GM12878 (cell line): Measurements from ENCODE around the gene KPTN. TPM values are rescaled to one million over a fixed set of nuclear protein-coding genes. Genes with fewer than 3 reads are reported as not detected.

Source experiments
- ATAC-seq: fragments of 200-7000 bp; cut with Tn5 transposase; 3 replicates; pipeline ENCODE4 v1.9.1; 2020; ENCODE audit warnings: mild to moderate bottlenecking, moderate library complexity
- BruUV-seq: library from RNA; stranded (reverse); fragments of 400-500 nt; replicated peaks from 2 replicates; lab custom pipeline; 2021; lab: Mats Ljungman, UMichigan
- CTCF ChIA-PET: fragments of 300-600 bp; sonication (Branson Sonifier 250); formaldehyde crosslinking; extraction: SDS; loops from one replicate; lab custom pipeline; 2021; ENCODE audit warnings: inconsistent platforms; lab: Yijun Ruan, JAX
- POLR2A ChIA-PET: fragments of 350-600 bp; formaldehyde crosslinking; extraction: SDS; loops from one replicate; lab custom pipeline; 2021; ENCODE audit warnings: inconsistent platforms; lab: Charles Lee
- RAD21 ChIA-PET: fragments of 300-600 bp; sonication (Branson Sonifier 250); formaldehyde crosslinking; loops from one replicate; lab custom pipeline; 2023; ENCODE audit warnings: antibody characterized with exemption; ENCODE audit not compliant: unreplicated experiment; lab: Charles Lee
- SMC1A ChIA-PET: fragments of 300-600 bp; sonication (Branson Sonifier 250); formaldehyde crosslinking; loops from one replicate; lab custom pipeline; 2023; ENCODE audit not compliant: unreplicated experiment, uncharacterized antibody; lab: Charles Lee
- DNase-seq: peaks from one replicate; pipeline ENCODE4 v3.0.0-alpha.2; 2011; ENCODE audit warnings: low read depth, low spot score
- FAIRE-seq: peaks from 3 replicates; lab custom pipeline; 2011; peaks lifted over from hg19 to GRCh38; lab: Jason Lieb, UNC
- H2AFZ ChIP-seq: 2 replicates; pipeline ENCODE4 v1.6.0; 2011; ENCODE audit warnings: low read depth, low read length, control low read depth; ENCODE audit not compliant: control insufficient read depth
- H3K27ac ChIP-seq: 2 replicates; pipeline ENCODE4 v1.5.1; 2011; ENCODE audit warnings: control low read depth; ENCODE audit not compliant: control insufficient read depth, insufficient read depth
- H3K27me3 ChIP-seq, 2 experiments: replicated peaks in 1 of 2; 2 replicates each; pipeline versions ENCODE4 v1.6.0 to v1.6.1; 2011; ENCODE audit warnings: low read length in 1 of 2; ENCODE audit not compliant: control insufficient read depth in 2 of 2, insufficient read depth in 2 of 2
- H3K36me3 ChIP-seq, 2 experiments: 2 replicates each; pipeline ENCODE4 v1.5.1; 2011; ENCODE audit warnings: low read length in 1 of 2; ENCODE audit not compliant: control insufficient read depth in 2 of 2, insufficient read depth in 2 of 2
- H3K4me1 ChIP-seq: 2 replicates; pipeline ENCODE4 v1.6.1; 2011; ENCODE audit warnings: mild to moderate bottlenecking, low read length, moderate library complexity, mixed read lengths; ENCODE audit not compliant: control insufficient read depth, insufficient read depth
- H3K4me2 ChIP-seq: 2 replicates; pipeline ENCODE4 v1.6.0; 2011; ENCODE audit warnings: control low read depth; ENCODE audit not compliant: control insufficient read depth, insufficient read depth
- H3K4me3 ChIP-seq: fragments of 200-600 bp; sonication (generic); 2 replicates; pipeline ENCODE4 v1.5.1; 2016
- H3K79me2 ChIP-seq: 2 replicates; pipeline ENCODE4 v1.6.0; 2011; ENCODE audit warnings: low read length; ENCODE audit not compliant: control insufficient read depth, insufficient read depth
- H3K9ac ChIP-seq: 2 replicates; pipeline ENCODE4 v1.8.0; 2011; ENCODE audit warnings: low read length, control low read depth, mixed read lengths; ENCODE audit not compliant: control insufficient read depth, insufficient read depth
- H3K9me3 ChIP-seq: replicated peaks from 3 replicates; pipeline ENCODE4 v1.5.1; 2011; ENCODE audit warnings: mild to moderate bottlenecking, low read length; ENCODE audit not compliant: control insufficient read depth, insufficient read depth
- H4K20me1 ChIP-seq: 2 replicates; pipeline ENCODE4 v1.6.0; 2011; ENCODE audit not compliant: control insufficient read depth, insufficient read depth
- POLR2A ChIP-seq: IDR thresholded peaks from 2 replicates; pipeline ENCODE4 v1.6.1; 2011; ENCODE audit warnings: low read depth, mild to moderate bottlenecking, low read length
- ZBTB40 ChIP-seq: fragments of 450-650 bp; IDR thresholded peaks from 2 replicates; pipeline ENCODE4 v1.6.1; 2016; ENCODE audit warnings: mild to moderate bottlenecking, moderate library complexity, borderline replicate concordance
- WGBS: methylation state at CpG from one replicate; pipeline ENCODE4 v1.1.6; 2016; ENCODE audit warnings: low lambda C conversion rate; ENCODE audit not compliant: insufficient replicate concordance, insufficient coverage; ENCODE audit errors: missing lambda C conversion rate; 5-methylcytosine and 5-hydroxymethylcytosine counted together
- in situ Hi-C: fragments of 300-500 bp; cut with MboI; formaldehyde crosslinking; loops from 9 replicates; pipeline ENCODE4 v1.14.3; 2018; ENCODE audit warnings: mixed read lengths
- intact Hi-C: fragments of 100-400 bp; cut with micrococcal nuclease; formaldehyde crosslinking; loops from one replicate; pipeline ENCODE4 v1.14.2; 2022; ENCODE audit not compliant: unreplicated experiment
- polyA plus RNA-seq, 11 experiments: library from polyadenylated mRNA; depleted of rRNA in 4 of 11; unstranded in 6 of 11; stranded (reverse) in 5 of 11; fragments of >200 nt; fragmentation: Nextera tagmentation in 4 of 11; fragmentation: Illumina TruSeq in 1 of 11; extraction: Ambion mirVana in 4 of 11; extraction: Trizol in 1 of 11; gene quantifications; 1 replicate in 1 of 11; 2 replicates in 10 of 11; pipeline versions ENCODE4 v1.2.1 to v1.2.3, GENCODE V29; 2011 to 2016; ENCODE audit warnings: inconsistent platforms in 2 of 11, missing spikeins in 2 of 11, low read depth in 1 of 11
- total RNA-seq, 4 experiments: library from RNA; depleted of rRNA in 3 of 4; stranded (reverse); fragments of >200 nt in 3 of 4; fragmentation: Illumina TruSeq in 1 of 4; extraction: Trizol in 1 of 4; gene quantifications; 2 replicates each; pipeline versions ENCODE4 v1.2.1 to v1.2.3, GENCODE V29; 2013 to 2021

KPTN gene
- total and polyA plus RNA-seq, 10 of the 15 experiments (the other 5 are each of a cell fraction or from before 2014, with no cell fraction given): 0.60 to 10.1 (median 6.0) TPM

DNA sequence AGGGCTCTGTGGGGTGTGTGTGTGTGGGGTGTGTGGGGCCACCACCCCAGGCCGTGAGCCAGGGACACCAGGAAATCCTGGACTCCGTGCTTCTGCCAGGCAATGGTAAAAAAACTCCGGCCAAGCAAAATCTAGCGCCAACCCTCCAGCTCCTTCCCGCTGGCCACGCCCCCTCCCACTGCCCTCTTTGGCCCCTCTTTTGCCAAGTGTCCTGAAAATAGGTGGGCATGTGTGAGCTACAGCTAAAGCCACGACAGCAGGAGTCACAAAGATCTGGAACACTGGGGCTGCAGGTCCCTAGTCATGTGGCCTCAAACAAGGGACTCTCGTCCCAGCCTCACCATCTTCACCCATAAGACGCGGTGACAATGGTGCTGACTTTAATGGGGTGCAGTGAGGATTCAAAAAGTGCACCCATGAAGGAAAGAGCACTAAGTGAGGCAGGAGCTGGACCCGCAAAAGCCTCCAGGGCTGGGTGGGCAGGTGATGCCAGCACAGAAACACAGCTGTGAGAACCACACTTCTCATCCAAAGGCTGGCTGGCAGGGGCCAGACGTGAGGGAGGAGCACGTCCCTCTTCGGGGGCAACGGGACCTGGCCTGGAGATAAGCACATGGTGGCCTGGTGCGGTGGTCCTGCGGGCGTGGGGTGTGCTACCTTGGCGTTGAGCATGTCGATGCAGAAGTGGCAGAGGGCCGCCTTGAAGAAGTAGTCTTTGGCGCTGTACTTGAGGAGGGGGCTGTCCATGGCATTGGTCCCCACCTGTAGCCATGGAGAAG is 7.5 kb upstream of the KPTN start:
- TF ChIP-seq ZBTB40: no peak
- TF ChIP-seq POLR2A: 0 out of 2 replicates have a peak, but pooled peaks have one; percentile 19
- Histone ChIP-seq H3K36me3 (peaks cover 18 to 27% of the 10 kb centered on the region in 2 experiments), H4K20me1 (no peaks in the 10 kb centered on the region; the same call in 1 of the 2 replicates), H3K9me3 (no peaks in the 10 kb centered on the region), H3K27me3 (no peaks in the 10 kb centered on the region), H3K79me2 (no peaks in the 10 kb centered on the region), H3K4me1 (peaks cover 14% of the 10 kb centered on the region), H2AFZ (no peak overlapping the region), H3K4me2 (no peak overlapping the region), H3K4me3 (no peak overlapping the region), H3K27ac (no peak overlapping the region), H3K9ac (no peak overlapping the region)
- ChIA-PET SMC1A (no interaction called here), CTCF (interaction anchor here (0.9 kb wide), 1 partner anchor 206 kb away, joined by 3 read pairs; no protein-coding TSS in a partner anchor), RAD21 (no interaction called here), POLR2A (interaction anchor here (0.6 kb wide), 1 partner anchor 62 kb away, joined by 3 read pairs; no protein-coding TSS in a partner anchor)
- in situ Hi-C loops (no loop called here), intact Hi-C loops (no loop called here)
- no TSS peak for BruUV-seq
- ATAC-seq: no peak
- no peak for DNase-seq
- no peak for FAIRE-seq
- WGBS: 90% methylated on average over 22 of the region's 22 CpGs
